Thyroid gland (tissue), 4 donors: ENCODE data around the gene NLRP2B.

Source experiments
- POLR2A ChIP-seq, 2 donors: fragments of 450-650 bp; IDR thresholded peaks; one replicate each; pipeline ENCODE4 v1.6.1; 2017; ENCODE audit warnings: antibody characterized with exemption in 2 of 2, mild to moderate bottlenecking in 2 of 2, moderate library complexity in 1 of 2
- TF ChIP-seq, protein P1 (sequence below), 6 experiments: fragments of 200-600 bp in 3 of 6; fragments of 450-650 bp in 3 of 6; sonication (generic) in 3 of 6; IDR thresholded peaks; one replicate each; pipeline ENCODE4 v1.5.1; 2016 to 2019; ENCODE audit warnings: antibody characterized with exemption in 6 of 6, mild to moderate bottlenecking in 2 of 6, inconsistent platforms in 1 of 6, moderate library complexity in 1 of 6

GRCh38 chrX:57641338-57641737, 38.7 kb downstream of the NLRP2B start:
- TF ChIP-seq, protein P1, sequence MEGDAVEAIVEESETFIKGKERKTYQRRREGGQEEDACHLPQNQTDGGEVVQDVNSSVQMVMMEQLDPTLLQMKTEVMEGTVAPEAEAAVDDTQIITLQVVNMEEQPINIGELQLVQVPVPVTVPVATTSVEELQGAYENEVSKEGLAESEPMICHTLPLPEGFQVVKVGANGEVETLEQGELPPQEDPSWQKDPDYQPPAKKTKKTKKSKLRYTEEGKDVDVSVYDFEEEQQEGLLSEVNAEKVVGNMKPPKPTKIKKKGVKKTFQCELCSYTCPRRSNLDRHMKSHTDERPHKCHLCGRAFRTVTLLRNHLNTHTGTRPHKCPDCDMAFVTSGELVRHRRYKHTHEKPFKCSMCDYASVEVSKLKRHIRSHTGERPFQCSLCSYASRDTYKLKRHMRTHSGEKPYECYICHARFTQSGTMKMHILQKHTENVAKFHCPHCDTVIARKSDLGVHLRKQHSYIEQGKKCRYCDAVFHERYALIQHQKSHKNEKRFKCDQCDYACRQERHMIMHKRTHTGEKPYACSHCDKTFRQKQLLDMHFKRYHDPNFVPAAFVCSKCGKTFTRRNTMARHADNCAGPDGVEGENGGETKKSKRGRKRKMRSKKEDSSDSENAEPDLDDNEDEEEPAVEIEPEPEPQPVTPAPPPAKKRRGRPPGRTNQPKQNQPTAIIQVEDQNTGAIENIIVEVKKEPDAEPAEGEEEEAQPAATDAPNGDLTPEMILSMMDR (IDR thresholded peaks at IDR 0.05) = no peak
- TF ChIP-seq POLR2A (IDR thresholded peaks at IDR 0.05) = no peak
